Fibroblast of upper back skin (primary cell): ENCODE data around the gene TNIK.
A peak's percentile ranks its signal among the peaks of the same experiment; 100 is the strongest.

ENCODE experiments used
- DNase-seq: peaks from one replicate; pipeline ENCODE4 v3.0.0-alpha.2; 2013

TNIK gene

GRCh38 chr3:171277456-171278298 lies 182.5 kb downstream of the TNIK start:
- DNase-seq: no peak

- DNase-seq: no peak
These were observed 183.3 kb downstream of the TNIK start for GRCh38 chr3:171276923-171277322.

- no peak for DNase-seq
These were observed 186.0 kb downstream of the TNIK start for GRCh38 chr3:171274222-171274621.

- DNase-seq: no peak
These were observed 189.7 kb downstream of the TNIK start for GRCh38 chr3:171270541-171270940.

- no peak for DNase-seq
These were observed 190.7 kb downstream of the TNIK start for GRCh38 chr3:171269542-171269941.

- no peak for DNase-seq
These were observed 191.5 kb downstream of the TNIK start for GRCh38 chr3:171268677-171269076.

GRCh38 chr3:171267104-171267503 lies 193.1 kb downstream of the TNIK start:
- no peak for DNase-seq

GRCh38 chr3:171266740-171267073 lies 193.5 kb downstream of the TNIK start:
- DNase-seq: no peak

- DNase-seq: no peak
These were observed 194.0 kb downstream of the TNIK start for GRCh38 chr3:171266034-171266739.

GRCh38 chr3:171264758-171265157 lies 195.4 kb downstream of the TNIK start:
- no peak for DNase-seq

GRCh38 chr3:171262431-171262830 lies 197.8 kb downstream of the TNIK start:
- DNase-seq: peak; percentile 44

- DNase-seq: no peak
These were observed 198.7 kb downstream of the TNIK start for GRCh38 chr3:171261487-171261886.

GRCh38 chr3:171260899-171261298 lies 199.3 kb downstream of the TNIK start:
- DNase-seq: no peak

GRCh38 chr3:171260466-171260865 lies 199.7 kb downstream of the TNIK start:
- DNase-seq: no peak

- no peak for DNase-seq
These were observed 201.9 kb downstream of the TNIK start for GRCh38 chr3:171258316-171258715.

- peak; percentile 80 for DNase-seq
These were observed 202.7 kb downstream of the TNIK start for GRCh38 chr3:171257251-171258203.

GRCh38 chr3:171256445-171257250 lies 203.6 kb downstream of the TNIK start:
- no peak for DNase-seq

- DNase-seq: no peak
These were observed 204.9 kb downstream of the TNIK start for GRCh38 chr3:171255236-171255806.

- no peak for DNase-seq
These were observed 205.9 kb downstream of the TNIK start for GRCh38 chr3:171254315-171254714.

- DNase-seq: no peak
These were observed 208.4 kb downstream of the TNIK start for GRCh38 chr3:171251835-171252234.

- DNase-seq: no peak
These were observed 209.8 kb downstream of the TNIK start for GRCh38 chr3:171250444-171250843.

- no peak for DNase-seq
These were observed 211.0 kb downstream of the TNIK start for GRCh38 chr3:171249245-171249644.
